T-helper 1 cell (primary cell): ENCODE data around the gene TLR5.
"Not testable (repeated sequence)": the region's sequence is repeated elsewhere in the genome, so short reads cannot be mapped to it uniquely, and the experiment has no call there.

Experiments used
- DNase-seq, 5 donors: peaks; one replicate each; pipeline ENCODE4 v3.0.0-alpha.2; 2012 to 2020
- total RNA-seq, 4 donors: gene quantifications; one replicate each; lab custom pipeline; 2026; lab: John Stamatoyannopoulos, UW

Gene TLR5, protein sequence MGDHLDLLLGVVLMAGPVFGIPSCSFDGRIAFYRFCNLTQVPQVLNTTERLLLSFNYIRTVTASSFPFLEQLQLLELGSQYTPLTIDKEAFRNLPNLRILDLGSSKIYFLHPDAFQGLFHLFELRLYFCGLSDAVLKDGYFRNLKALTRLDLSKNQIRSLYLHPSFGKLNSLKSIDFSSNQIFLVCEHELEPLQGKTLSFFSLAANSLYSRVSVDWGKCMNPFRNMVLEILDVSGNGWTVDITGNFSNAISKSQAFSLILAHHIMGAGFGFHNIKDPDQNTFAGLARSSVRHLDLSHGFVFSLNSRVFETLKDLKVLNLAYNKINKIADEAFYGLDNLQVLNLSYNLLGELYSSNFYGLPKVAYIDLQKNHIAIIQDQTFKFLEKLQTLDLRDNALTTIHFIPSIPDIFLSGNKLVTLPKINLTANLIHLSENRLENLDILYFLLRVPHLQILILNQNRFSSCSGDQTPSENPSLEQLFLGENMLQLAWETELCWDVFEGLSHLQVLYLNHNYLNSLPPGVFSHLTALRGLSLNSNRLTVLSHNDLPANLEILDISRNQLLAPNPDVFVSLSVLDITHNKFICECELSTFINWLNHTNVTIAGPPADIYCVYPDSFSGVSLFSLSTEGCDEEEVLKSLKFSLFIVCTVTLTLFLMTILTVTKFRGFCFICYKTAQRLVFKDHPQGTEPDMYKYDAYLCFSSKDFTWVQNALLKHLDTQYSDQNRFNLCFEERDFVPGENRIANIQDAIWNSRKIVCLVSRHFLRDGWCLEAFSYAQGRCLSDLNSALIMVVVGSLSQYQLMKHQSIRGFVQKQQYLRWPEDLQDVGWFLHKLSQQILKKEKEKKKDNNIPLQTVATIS
- total RNA-seq, result 1.1 to 5.8 (median 2.2) reads per million in 4 donors

DNA sequence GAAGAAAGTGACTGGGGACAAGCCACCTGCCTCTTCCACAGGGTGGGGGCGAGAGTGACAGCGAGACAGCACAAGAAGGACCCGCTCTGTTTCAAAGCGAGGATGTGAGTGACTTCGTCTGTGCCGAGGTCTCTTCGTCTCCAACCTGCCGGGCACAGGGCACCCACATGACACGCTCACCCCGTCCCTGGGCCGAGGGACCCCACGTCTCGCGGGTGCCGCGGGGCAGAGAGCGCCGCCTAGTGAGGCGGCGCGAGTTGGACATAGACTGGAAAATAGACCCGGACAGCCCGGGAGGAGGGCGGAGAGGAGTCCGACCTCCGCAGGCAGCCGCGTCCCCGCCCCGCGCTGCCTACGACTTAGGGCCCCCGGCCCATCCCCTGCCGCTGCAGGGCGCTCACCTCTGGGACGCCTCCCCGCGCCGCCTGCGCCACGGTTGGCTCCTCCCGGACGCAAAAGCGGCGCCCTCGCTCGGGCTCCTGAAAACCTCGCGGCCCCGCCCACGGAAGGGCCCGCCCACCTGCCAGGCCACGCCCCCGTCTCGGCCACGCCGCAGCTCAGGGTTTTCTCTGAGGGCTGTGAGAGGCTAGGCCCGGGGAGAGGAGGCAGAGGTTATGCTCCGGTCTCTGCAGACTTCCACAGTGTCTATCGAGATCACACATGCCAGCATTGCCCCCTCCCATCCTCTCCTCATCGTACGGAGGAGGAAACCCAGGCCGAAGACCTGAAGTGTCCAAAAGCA, at the start of gene TLR5:
TLR5 (minus strand) TSS at position 454 of the 742 bp plus-strand sequence. CDS start 30,217 bp downstream, outside the sequence.
- DNase-seq, result peak; percentile 77 to 85 (median 80)

GRCh38 chr1:223189903-223190724, 47.1 kb upstream of the TLR5 start:
- peak in 3 of 5 donors; percentile 5 to 60 (median 13) for DNase-seq

- no peak for DNase-seq
Observed at GRCh38 chr1:223189525-223189902, 46.5 kb upstream of the TLR5 start.

GRCh38 chr1:223188618-223189356, 45.7 kb upstream of the TLR5 start:
- DNase-seq, result no peak

DNA sequence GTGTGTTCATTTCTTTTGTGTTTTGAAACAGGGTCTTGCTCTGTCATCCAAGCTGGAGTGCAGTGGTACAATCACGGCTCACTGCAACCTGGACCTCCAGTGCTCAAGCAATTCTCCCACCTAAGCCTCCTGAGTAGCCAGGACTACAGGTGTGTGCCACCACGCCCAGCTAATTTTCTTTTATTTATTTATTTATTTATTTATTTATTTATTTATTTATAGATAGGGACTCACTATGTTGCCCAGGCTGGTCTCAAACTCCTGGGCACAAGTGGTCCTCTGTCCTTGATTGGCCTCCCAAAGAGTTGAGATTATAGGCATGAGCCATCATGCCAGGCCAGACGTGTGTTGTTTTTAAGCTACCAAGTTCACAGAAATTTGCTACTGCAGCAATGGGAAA, 43.8 kb upstream of the TLR5 start:
- no peak for DNase-seq

- no peak for DNase-seq
Observed at GRCh38 chr1:223183268-223183862, 40.3 kb upstream of the TLR5 start.

DNA sequence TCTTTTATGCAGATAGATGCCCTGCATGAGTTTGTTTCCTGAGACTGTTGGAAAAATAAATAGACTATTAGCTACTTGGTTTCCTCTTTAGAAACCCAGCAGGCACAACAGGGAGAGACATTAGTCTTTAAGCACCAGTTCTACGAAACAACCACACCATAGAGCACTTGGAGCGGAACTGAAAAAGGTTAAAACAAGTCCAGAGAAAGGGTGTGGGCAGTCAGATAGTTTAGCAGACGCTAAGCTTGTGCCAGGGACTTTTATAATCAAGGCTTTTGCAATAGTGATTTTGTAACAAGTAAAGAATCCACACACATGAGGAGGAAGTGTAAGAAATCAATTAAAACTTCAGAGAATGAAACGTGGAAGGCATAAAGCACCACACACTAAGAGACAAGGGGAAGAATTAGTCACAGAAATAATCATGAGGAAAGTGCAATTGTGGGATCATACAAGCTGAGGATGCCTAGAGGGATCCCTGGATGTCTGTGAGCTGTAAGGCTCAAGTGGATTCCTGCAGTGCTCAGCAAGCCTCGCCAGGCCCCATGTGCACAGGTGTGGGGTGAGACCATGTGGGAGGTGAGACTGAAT, 37.8 kb upstream of the TLR5 start:
- DNase-seq, result no peak

DNA sequence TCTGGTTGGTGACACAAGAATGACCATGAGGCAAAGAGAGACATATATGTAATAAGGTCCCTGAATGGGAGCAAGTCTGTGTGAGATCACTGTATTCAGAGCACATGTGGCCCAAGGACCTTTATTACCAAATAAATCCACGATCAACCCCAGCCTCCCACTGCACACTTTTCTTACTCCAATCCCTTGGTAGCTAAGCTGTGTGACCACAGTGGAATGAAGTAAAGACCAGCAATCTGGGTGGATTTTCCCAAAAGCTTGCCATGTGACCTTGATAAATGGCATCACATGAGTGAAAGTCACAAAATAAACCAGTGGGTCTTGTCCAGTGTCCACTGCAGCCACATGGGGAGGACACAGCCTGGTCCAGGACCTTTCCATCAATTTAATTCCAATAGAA, 36.7 kb upstream of the TLR5 start:
- no peak for DNase-seq

GRCh38 chr1:223179280-223179679, 36.2 kb upstream of the TLR5 start:
- DNase-seq, result no peak

GRCh38 chr1:223177681-223178080, 34.6 kb upstream of the TLR5 start:
- DNase-seq, result no peak

DNA sequence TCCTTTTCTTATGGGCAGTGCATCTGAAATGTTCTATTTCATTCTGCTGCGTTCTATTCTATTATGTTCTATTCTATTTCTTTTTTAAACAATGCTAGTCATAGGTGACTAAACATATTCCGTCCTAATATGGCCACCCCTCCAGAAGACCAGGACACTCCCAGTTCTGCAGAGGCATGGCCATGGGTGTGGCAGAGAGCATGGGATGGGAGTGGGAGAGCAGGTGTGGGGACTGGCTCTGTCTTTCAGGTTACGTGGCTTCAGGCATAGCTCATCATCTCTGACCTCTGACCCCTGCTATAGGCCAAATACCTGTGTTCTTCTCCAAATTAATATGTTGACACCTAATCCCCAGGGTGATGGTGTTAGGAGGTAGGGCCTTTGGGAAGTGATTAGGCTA, 33.4 kb upstream of the TLR5 start:
- DNase-seq, result no peak

- DNase-seq, result no peak
Observed at GRCh38 chr1:223175633-223176032, 32.6 kb upstream of the TLR5 start.

DNA sequence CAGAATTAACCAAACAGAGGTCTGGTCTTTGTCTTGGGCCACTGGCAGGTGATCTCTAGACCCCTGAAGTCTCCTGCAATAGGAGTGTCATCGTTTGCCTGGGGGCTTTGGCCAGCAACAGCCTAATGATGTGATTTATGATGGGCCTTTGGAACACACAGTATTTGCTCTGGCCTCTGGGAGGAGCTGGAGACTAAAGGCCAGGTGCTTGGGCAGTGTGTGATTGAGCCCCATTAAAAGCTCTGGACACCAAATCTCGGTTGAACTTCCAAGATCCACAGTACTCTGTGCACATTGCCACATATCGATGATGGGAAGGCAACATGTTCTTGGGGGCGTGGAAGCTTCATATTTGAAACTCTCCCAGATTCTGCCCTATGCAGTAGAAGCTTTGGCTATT, 32.0 kb upstream of the TLR5 start:
- no peak for DNase-seq

GRCh38 chr1:223169458-223169857, 26.4 kb upstream of the TLR5 start:
- DNase-seq, result not testable (repeated sequence)

- no peak for DNase-seq
Observed at GRCh38 chr1:223161321-223161720, 18.3 kb upstream of the TLR5 start.

DNA sequence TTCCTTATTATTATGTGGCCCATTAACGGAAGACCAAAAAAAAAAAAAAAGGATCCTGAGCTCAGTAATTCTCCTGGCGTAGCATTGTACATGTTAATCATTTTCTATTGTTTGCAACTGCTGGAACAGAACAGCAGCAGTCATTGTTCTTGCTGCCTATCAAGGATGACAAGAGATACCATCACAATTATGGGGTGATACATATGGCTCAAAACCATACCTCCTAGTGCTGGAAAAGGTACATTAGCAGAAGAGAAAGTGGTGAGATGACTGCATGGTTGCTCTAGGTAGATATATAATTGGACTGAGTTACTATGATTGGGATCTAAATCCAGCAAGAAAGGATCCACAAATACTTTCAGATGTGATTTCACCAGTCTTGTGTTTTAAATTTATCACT, 13.3 kb upstream of the TLR5 start:
- DNase-seq, result no peak

- DNase-seq, result no peak
Observed at GRCh38 chr1:223155153-223155552, 12.1 kb upstream of the TLR5 start.

- no peak for DNase-seq
Observed at GRCh38 chr1:223153177-223154119, 10.4 kb upstream of the TLR5 start.

DNA sequence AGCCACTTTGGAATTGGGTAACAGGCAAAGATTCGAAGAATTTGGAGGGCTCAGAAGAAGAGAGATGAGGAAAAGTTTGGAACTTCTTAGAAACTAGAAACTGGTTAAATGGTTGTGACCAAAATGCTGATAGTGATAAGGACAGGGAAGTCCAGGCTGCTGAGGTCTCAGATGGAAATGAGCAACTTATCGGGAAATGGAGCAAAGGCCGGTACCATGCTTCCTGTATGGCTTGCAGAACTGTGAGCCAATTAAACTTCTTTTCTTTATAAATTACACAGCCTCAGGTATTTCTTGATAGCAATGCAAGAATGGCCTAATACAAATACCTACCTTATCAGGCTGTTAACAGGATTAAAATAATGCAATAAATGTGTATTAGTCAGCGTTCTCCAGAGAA, 9.4 kb upstream of the TLR5 start:
- DNase-seq, result no peak
